ENCODE measurements around the gene CCDC33.

CCDC33 gene

DNA sequence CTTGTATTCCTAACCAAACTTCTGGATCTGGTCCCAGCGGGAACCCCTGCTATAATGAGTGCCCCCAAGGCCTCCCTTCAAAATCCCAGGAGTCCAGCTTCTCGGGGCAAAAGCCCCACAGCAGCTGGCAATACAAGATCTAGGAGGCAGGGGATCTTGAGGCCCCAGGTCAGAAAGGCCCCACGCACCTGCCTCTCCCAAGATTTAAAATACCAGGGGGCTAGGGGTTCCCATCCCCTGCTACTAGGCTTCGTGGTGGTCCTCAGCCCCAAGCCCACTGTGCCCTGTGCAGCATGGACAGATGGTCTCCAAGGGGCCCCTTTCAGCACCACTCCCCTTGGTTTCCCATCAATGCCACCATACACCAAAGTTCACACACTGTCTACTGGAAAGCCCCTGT, 147.2 kb downstream of the CCDC33 start:
- Histone ChIP-seq H2BK5ac (ENCODE audit: low read depth, low read length, poor library complexity, severe bottlenecking) (peak overlapping the region; percentile 10), H2AFZ (ENCODE audit: low read depth, low read length) (no peak overlapping the region), H3K36me3 (ENCODE audit: control insufficient read depth in 1 of 2, insufficient read depth in 2 of 2, low read depth in 1 of 2, low read length in 2 of 2) (peaks cover 0 to 2% of the 10 kb centered on the region in 2 experiments), H2BK15ac (ENCODE audit: low read depth, poor library complexity, severe bottlenecking) (no peak overlapping the region), H3K4ac (ENCODE audit: low read depth in 1 of 2, low read length in 2 of 2) (no peak overlapping the region), H2AK5ac (ENCODE audit: low read length, severe bottlenecking) (peak overlapping the region; percentile 69), H3K27ac (ENCODE audit: low read length, poor library complexity, severe bottlenecking) (no peak overlapping the region), H3K4me2 (ENCODE audit: low read length, poor library complexity, severe bottlenecking) (no peak overlapping the region), H3K27me3 (ENCODE audit: control insufficient read depth in 1 of 2, insufficient read depth in 1 of 2, low read length in 2 of 2) (no peaks in the 10 kb centered on the region), H4K8ac (ENCODE audit: low read length) (no peak overlapping the region), H3K9ac (ENCODE audit: low read length) (peak overlapping the region; percentile 60), H3K23ac (ENCODE audit: low read length in 2 of 2) (no peak overlapping the region), H3K4me3 (ENCODE audit: insufficient read depth in 1 of 2, low read depth in 1 of 2, low read length in 2 of 2) (no peak overlapping the region), H3K9me3 (ENCODE audit: control insufficient read depth, low read length) (no peaks in the 10 kb centered on the region), H2BK120ac (ENCODE audit: low read depth, low read length) (no peak overlapping the region), H3K79me1 (replicated peaks; ENCODE audit: low read length, poor library complexity, severe bottlenecking) (peaks cover 1% of the 10 kb centered on the region), H3K14ac (ENCODE audit: low read length in 2 of 2) (no peak overlapping the region), H3K4me1 (ENCODE audit: control insufficient read depth, insufficient read depth, low read depth, low read length) (peaks cover 51% of the 10 kb centered on the region), H2BK12ac (ENCODE audit: low read length in 2 of 2) (no peak overlapping the region), H4K91ac (ENCODE audit: low read length) (no peak overlapping the region), H3K18ac (ENCODE audit: low read depth in 1 of 2, low read length in 2 of 2) (no peak overlapping the region)
- WGBS = 92% methylated on average over 4 of the region's 4 CpGs
- no peak for DNase-seq

DNA sequence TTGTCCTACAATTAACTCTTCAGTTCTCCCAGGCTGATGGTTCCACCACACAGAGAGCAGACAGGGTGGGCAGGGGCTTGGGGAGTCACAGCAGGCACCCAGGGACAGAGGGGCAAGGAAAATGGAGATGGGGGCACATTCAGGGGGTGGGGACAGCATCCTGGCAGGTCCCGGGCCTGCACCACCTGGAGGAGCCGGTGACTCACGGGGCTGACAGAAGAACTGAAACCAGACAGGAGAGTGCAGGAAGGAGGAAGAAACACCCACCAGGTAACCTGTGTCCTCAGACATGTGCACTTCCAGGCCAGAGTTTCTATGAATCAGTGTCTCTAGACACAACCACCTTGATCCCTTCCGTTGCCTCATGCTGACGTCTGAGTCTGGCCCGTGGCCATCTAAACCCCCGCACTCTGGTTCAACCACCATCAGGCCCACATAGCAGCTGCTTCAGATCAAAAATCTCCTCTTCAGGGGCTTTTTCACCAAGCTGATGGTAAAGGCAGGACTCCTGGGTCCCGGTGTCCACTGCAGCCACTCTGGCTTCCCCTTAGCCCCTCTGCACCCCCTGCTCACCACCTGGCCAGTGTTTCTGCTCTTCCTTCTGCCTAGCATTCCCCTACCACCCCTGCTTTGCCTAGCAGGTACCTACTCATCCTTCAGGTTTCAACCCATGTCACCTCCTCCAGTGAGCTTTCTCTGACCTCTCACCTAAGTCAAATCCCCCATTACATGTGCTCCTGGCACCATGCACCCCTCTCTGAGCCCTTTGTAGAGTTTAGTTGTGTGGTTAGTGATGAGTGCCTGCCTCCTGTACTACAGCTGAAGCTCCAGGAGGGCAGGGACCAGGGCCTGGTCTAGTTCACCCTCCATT, 147.8 kb downstream of the CCDC33 start:
- Histone ChIP-seq H3K79me1 (replicated peaks; ENCODE audit: low read length, poor library complexity, severe bottlenecking) (peaks cover 1% of the 10 kb centered on the region), H3K4ac (ENCODE audit: low read depth in 1 of 2, low read length in 2 of 2) (no peak overlapping the region), H4K91ac (ENCODE audit: low read length) (no peak overlapping the region), H3K18ac (ENCODE audit: low read depth in 1 of 2, low read length in 2 of 2) (no peak overlapping the region), H3K14ac (ENCODE audit: low read length in 2 of 2) (no peak overlapping the region), H4K8ac (ENCODE audit: low read length) (peak overlapping the region; percentile 29), H3K36me3 (ENCODE audit: control insufficient read depth in 1 of 2, insufficient read depth in 2 of 2, low read depth in 1 of 2, low read length in 2 of 2) (peaks cover 0 to 2% of the 10 kb centered on the region in 2 experiments), H3K4me2 (ENCODE audit: low read length, poor library complexity, severe bottlenecking) (no peak overlapping the region), H3K27me3 (ENCODE audit: control insufficient read depth in 1 of 2, insufficient read depth in 1 of 2, low read length in 2 of 2) (no peaks in the 10 kb centered on the region), H2BK12ac (ENCODE audit: low read length in 2 of 2) (no peak overlapping the region), H3K9me3 (ENCODE audit: control insufficient read depth, low read length) (no peaks in the 10 kb centered on the region), H2BK5ac (ENCODE audit: low read depth, low read length, poor library complexity, severe bottlenecking) (no peak overlapping the region), H2BK15ac (ENCODE audit: low read depth, poor library complexity, severe bottlenecking) (no peak overlapping the region), H2BK120ac (ENCODE audit: low read depth, low read length) (no peak overlapping the region), H3K4me3 (ENCODE audit: insufficient read depth in 1 of 2, low read depth in 1 of 2, low read length in 2 of 2) (no peak overlapping the region), H3K27ac (ENCODE audit: low read length, poor library complexity, severe bottlenecking) (no peak overlapping the region), H2AK5ac (ENCODE audit: low read length, severe bottlenecking) (peak overlapping the region; percentile 38), H3K4me1 (ENCODE audit: control insufficient read depth, insufficient read depth, low read depth, low read length) (peaks cover 56% of the 10 kb centered on the region), H3K9ac (ENCODE audit: low read length) (peak overlapping the region; percentile 29), H3K23ac (ENCODE audit: low read length in 2 of 2) (no peak overlapping the region), H2AFZ (ENCODE audit: low read depth, low read length) (no peak overlapping the region)
- 81% methylated on average over 8 of the region's 8 CpGs for WGBS
- DNase-seq = no peak

DNA sequence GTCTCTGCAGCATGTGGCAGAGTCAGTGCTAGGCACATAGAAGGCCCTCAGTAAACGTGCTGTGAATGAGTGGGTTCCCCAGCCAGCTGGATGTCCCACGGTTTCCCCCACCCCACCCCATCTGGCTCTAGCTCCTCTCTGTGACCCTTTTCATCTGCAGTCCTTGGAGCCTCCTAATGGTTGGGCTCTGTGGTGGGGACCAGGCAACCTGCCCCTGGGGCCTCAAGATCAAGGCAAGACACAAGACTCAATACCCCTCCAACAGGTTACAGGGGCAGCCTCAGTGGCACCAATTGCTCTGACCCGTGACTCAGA, 148.4 kb downstream of the CCDC33 start:
- H3K27ac ChIP-seq (ENCODE audit: low read length, poor library complexity, severe bottlenecking) = no peak overlapping the region
- H4K91ac ChIP-seq (ENCODE audit: low read length) = no peak overlapping the region
- no peak overlapping the region for H2AFZ ChIP-seq (ENCODE audit: low read depth, low read length)
- H3K79me1 ChIP-seq (replicated peaks; ENCODE audit: low read length, poor library complexity, severe bottlenecking) = peaks cover 1% of the 10 kb centered on the region
- H3K9ac ChIP-seq (ENCODE audit: low read length) = peak overlapping the region; percentile 29
- peak overlapping the region; percentile 10 for H2AK5ac ChIP-seq (ENCODE audit: low read length, severe bottlenecking)
- H3K36me3 ChIP-seq (ENCODE audit: control insufficient read depth in 1 of 2, insufficient read depth in 2 of 2, low read depth in 1 of 2, low read length in 2 of 2) = peaks cover 0 to 2% of the 10 kb centered on the region in 2 experiments
- H3K23ac ChIP-seq (ENCODE audit: low read length in 2 of 2) = no peak overlapping the region
- no peak for DNase-seq
- H2BK15ac ChIP-seq (ENCODE audit: low read depth, poor library complexity, severe bottlenecking) = no peak overlapping the region
- H4K8ac ChIP-seq (ENCODE audit: low read length) = peak overlapping the region; percentile 29
- peaks cover 57% of the 10 kb centered on the region for H3K4me1 ChIP-seq (ENCODE audit: control insufficient read depth, insufficient read depth, low read depth, low read length)
- H3K4me2 ChIP-seq (ENCODE audit: low read length, poor library complexity, severe bottlenecking) = no peak overlapping the region
- no peak overlapping the region for H3K4ac ChIP-seq (ENCODE audit: low read depth in 1 of 2, low read length in 2 of 2)
- no peak overlapping the region for H3K14ac ChIP-seq (ENCODE audit: low read length in 2 of 2)
- 65% methylated on average over 3 of the region's 3 CpGs for WGBS
- H2BK120ac ChIP-seq (ENCODE audit: low read depth, low read length) = no peak overlapping the region
- no peak overlapping the region for H2BK5ac ChIP-seq (ENCODE audit: low read depth, low read length, poor library complexity, severe bottlenecking)
- H3K4me3 ChIP-seq (ENCODE audit: insufficient read depth in 1 of 2, low read depth in 1 of 2, low read length in 2 of 2) = no peak overlapping the region
- no peaks in the 10 kb centered on the region for H3K27me3 ChIP-seq (ENCODE audit: control insufficient read depth in 1 of 2, insufficient read depth in 1 of 2, low read length in 2 of 2)
- H2BK12ac ChIP-seq (ENCODE audit: low read length in 2 of 2) = no peak overlapping the region
- H3K18ac ChIP-seq (ENCODE audit: low read depth in 1 of 2, low read length in 2 of 2) = no peak overlapping the region
- H3K9me3 ChIP-seq (ENCODE audit: control insufficient read depth, low read length) = no peaks in the 10 kb centered on the region

DNA sequence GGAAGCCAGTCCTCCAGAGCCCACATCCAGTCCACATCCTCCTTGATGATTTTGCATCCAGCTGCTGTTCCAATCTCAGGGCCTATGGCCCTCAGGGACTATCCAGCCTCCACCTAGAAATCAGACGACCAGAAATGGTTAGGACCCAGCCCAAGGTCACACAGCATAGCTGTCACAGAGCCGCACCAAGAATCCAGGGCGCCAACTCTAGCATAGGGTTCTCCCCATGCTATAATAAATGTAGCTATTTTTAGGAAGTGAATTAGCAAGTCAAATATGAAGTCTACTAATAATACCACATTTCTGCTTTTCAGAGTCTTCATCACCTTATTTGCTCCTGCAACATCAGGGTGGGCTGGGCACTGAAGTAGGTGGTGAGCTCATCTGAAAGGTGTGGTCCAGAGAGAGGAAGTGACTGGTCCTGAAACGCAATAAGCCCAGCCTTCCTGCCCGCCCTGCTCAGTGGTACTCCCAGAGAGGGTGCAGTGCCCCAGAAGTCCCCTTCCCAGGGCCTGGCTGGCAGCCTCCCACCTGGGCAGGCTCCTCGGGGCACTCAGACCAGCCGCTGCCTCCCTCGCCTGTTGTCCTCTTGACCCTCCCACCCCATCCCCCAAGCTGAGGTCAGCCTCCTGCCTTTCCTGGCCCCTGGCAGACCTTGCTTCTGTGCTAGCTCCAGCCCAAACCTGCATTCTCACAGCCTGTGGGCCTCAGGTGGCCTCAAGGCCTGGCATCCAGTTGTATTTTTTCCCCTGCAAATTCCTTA, 148.9 kb downstream of the CCDC33 start:
- Histone ChIP-seq H3K23ac (ENCODE audit: low read length in 2 of 2) (no peak overlapping the region), H3K18ac (ENCODE audit: low read depth in 1 of 2, low read length in 2 of 2) (no peak overlapping the region), H3K27ac (ENCODE audit: low read length, poor library complexity, severe bottlenecking) (no peak overlapping the region), H3K4me1 (ENCODE audit: control insufficient read depth, insufficient read depth, low read depth, low read length) (peaks cover 61% of the 10 kb centered on the region), H2BK12ac (ENCODE audit: low read length in 2 of 2) (peak overlapping the region in 1 of 2 experiments; percentile 6), H2BK120ac (ENCODE audit: low read depth, low read length) (no peak overlapping the region), H2BK5ac (ENCODE audit: low read depth, low read length, poor library complexity, severe bottlenecking) (no peak overlapping the region), H3K4me2 (ENCODE audit: low read length, poor library complexity, severe bottlenecking) (no peak overlapping the region), H2AFZ (ENCODE audit: low read depth, low read length) (no peak overlapping the region), H2AK5ac (ENCODE audit: low read length, severe bottlenecking) (peak overlapping the region; percentile 21), H4K8ac (ENCODE audit: low read length) (peak overlapping the region; percentile 33), H3K36me3 (ENCODE audit: control insufficient read depth in 1 of 2, insufficient read depth in 2 of 2, low read depth in 1 of 2, low read length in 2 of 2) (peaks cover 0 to 2% of the 10 kb centered on the region in 2 experiments), H3K14ac (ENCODE audit: low read length in 2 of 2) (no peak overlapping the region), H2BK15ac (ENCODE audit: low read depth, poor library complexity, severe bottlenecking) (no peak overlapping the region), H4K91ac (ENCODE audit: low read length) (no peak overlapping the region), H3K4ac (ENCODE audit: low read depth in 1 of 2, low read length in 2 of 2) (no peak overlapping the region), H3K27me3 (ENCODE audit: control insufficient read depth in 1 of 2, insufficient read depth in 1 of 2, low read length in 2 of 2) (no peaks in the 10 kb centered on the region), H3K9me3 (ENCODE audit: control insufficient read depth, low read length) (no peaks in the 10 kb centered on the region), H3K4me3 (ENCODE audit: insufficient read depth in 1 of 2, low read depth in 1 of 2, low read length in 2 of 2) (no peak overlapping the region), H3K9ac (ENCODE audit: low read length) (no peak overlapping the region), H3K79me1 (replicated peaks; ENCODE audit: low read length, poor library complexity, severe bottlenecking) (peaks cover 1% of the 10 kb centered on the region)
- DNase-seq = no peak
- 72% methylated on average over 6 of the region's 8 CpGs for WGBS
